Natural killer cell (primary cell): Measurements from ENCODE around the gene TBC1D2B. TPM values are rescaled to one million over a fixed set of nuclear protein-coding genes. Genes with fewer than 3 reads are reported as not detected.
A peak's percentile ranks its signal among the peaks of the same experiment; 100 is the strongest.
"Not testable (repeated sequence)": the region's sequence is repeated elsewhere in the genome, so short reads cannot be mapped to it uniquely, and the experiment has no call there.

Experiments
- ATAC-seq, 3 donors: fragments of 150-1000 bp in 2 of 3; fragments of 200-7000 bp in 1 of 3; cut with Tn5 transposase; 1 replicate in 1 of 3; 2 replicates in 2 of 3; pipeline ENCODE4 v1.10.0; 2021; ENCODE audit warnings: mild to moderate bottlenecking in 2 of 3, moderate library complexity in 2 of 3
- DNase-seq, 2 donors: peaks; one replicate each; pipeline versions ENCODE4 v3.0.0 to v3.0.0-alpha.2; 2013 to 2021; ENCODE audit warnings: mixed read lengths in 1 of 2
- H3K27ac ChIP-seq: one replicate; pipeline ENCODE4 v1.5.1; 2013; ENCODE audit warnings: mild to moderate bottlenecking, low read length
- H3K27me3 ChIP-seq: one replicate; pipeline ENCODE4 v1.6.1; 2013; ENCODE audit warnings: low read length; ENCODE audit not compliant: control insufficient read depth, insufficient read depth
- H3K36me3 ChIP-seq: one replicate; pipeline ENCODE4 v1.6.1; 2013; ENCODE audit warnings: low read length; ENCODE audit not compliant: control insufficient read depth, insufficient read depth
- H3K4me1 ChIP-seq: one replicate; pipeline ENCODE4 v1.6.1; 2013; ENCODE audit warnings: low read length; ENCODE audit not compliant: control insufficient read depth, insufficient read depth
- H3K4me3 ChIP-seq: one replicate; pipeline ENCODE4 v1.5.1; 2013; ENCODE audit warnings: low read length
- H3K9me3 ChIP-seq: one replicate; pipeline ENCODE4 v1.6.1; 2013; ENCODE audit warnings: low read length; ENCODE audit not compliant: control insufficient read depth, insufficient read depth
- H3K27ac Mint-ChIP-seq, 2 donors: one replicate each; pipeline ENCODE4 v1.8.0; 2022; ENCODE audit warnings: mild to moderate bottlenecking in 2 of 2, mixed read lengths in 2 of 2, moderate library complexity in 1 of 2
- H3K27me3 Mint-ChIP-seq, 2 donors: one replicate each; pipeline ENCODE4 v1.8.0; 2022; ENCODE audit warnings: low read depth in 2 of 2, mixed read lengths in 2 of 2
- H3K36me3 Mint-ChIP-seq: one replicate; pipeline ENCODE4 v1.8.0; 2022; ENCODE audit warnings: mixed read lengths
- H3K4me1 Mint-ChIP-seq, 2 donors: one replicate each; pipeline ENCODE4 v1.8.0; 2022; ENCODE audit warnings: mixed read lengths in 2 of 2
- H3K4me3 Mint-ChIP-seq: one replicate; pipeline ENCODE4 v1.8.0; 2022; ENCODE audit warnings: mild to moderate bottlenecking, moderate library complexity, mixed read lengths
- H3K9me3 Mint-ChIP-seq, 2 donors: one replicate each; pipeline ENCODE4 v1.8.0; 2022; ENCODE audit warnings: mixed read lengths in 2 of 2
- WGBS: methylation state at CpG from one replicate; pipeline ENCODE4 v1.1.7; 2013; ENCODE audit warnings: missing lambda C conversion rate; ENCODE audit not compliant: insufficient coverage; 5-methylcytosine and 5-hydroxymethylcytosine counted together
- intact Hi-C: fragments of 100-400 bp; cut with micrococcal nuclease; formaldehyde crosslinking; loops from one replicate; pipeline ENCODE4 v1.14.2; 2022
- total RNA-seq, 4 donors: library from RNA; stranded (reverse); fragments of 120-200 nt in 1 of 4; gene quantifications; one replicate each; pipeline versions ENCODE4 v1.2.3 to v1.2.4, GENCODE V29; 2013 to 2022
- TF ChIP-seq, protein P1 (sequence below): fragments of 200-600 bp; IDR thresholded peaks from one replicate; pipeline ENCODE4 v1.8.0; 2022; ENCODE audit warnings: antibody characterized with exemption

Gene TBC1D2B
- total RNA-seq, 3 donors from 2014 or later (not counting 1 experiment from before 2014, with no cell fraction given), result 54.0 to 83.5 (median 56.7) TPM

DNA sequence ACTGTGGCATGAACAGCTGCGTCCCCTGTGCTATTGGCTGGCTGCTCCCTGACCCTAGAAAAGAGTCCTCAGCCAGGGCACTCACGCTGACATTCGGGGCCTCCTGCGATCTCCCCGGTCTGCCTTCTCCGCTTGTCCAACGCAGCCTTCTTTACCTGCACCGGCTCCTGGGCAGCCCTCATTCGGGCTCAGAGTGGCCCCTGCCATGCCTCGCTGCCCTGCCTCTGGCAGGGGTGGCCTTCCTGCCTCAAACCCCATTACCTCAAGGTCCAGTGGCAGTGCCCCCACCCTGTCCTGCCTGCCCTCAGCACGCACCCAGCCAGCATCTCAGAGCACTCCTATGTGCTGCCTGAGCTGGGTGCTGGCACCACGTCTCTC lies 86.5 kb downstream of the TBC1D2B start:
- 93% methylated on average over 10 of the region's 12 CpGs for WGBS
- Mint-ChIP-seq H3K9me3 (no peaks in the 10 kb centered on the region), H3K27ac (peak overlapping the region in 1 of 2 donors; percentile 49), H3K4me3 (no peak overlapping the region), H3K27me3 (no peaks in the 10 kb centered on the region), H3K36me3 (no peaks in the 10 kb centered on the region), H3K4me1 (peaks cover 4 to 24% of the 10 kb centered on the region in 2 donors)
- H3K27me3 ChIP-seq, result no peaks in the 10 kb centered on the region
- no peak overlapping the region for H3K4me3 ChIP-seq
- H3K27ac ChIP-seq, result no peak overlapping the region
- ATAC-seq, result no peak
- peaks cover 26% of the 10 kb centered on the region for H3K4me1 ChIP-seq
- no peaks in the 10 kb centered on the region for H3K9me3 ChIP-seq
- TF ChIP-seq, protein P1, sequence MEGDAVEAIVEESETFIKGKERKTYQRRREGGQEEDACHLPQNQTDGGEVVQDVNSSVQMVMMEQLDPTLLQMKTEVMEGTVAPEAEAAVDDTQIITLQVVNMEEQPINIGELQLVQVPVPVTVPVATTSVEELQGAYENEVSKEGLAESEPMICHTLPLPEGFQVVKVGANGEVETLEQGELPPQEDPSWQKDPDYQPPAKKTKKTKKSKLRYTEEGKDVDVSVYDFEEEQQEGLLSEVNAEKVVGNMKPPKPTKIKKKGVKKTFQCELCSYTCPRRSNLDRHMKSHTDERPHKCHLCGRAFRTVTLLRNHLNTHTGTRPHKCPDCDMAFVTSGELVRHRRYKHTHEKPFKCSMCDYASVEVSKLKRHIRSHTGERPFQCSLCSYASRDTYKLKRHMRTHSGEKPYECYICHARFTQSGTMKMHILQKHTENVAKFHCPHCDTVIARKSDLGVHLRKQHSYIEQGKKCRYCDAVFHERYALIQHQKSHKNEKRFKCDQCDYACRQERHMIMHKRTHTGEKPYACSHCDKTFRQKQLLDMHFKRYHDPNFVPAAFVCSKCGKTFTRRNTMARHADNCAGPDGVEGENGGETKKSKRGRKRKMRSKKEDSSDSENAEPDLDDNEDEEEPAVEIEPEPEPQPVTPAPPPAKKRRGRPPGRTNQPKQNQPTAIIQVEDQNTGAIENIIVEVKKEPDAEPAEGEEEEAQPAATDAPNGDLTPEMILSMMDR, result no peak
- no peak for DNase-seq
- intact Hi-C loops, result no loop called here
- peaks cover 2% of the 10 kb centered on the region for H3K36me3 ChIP-seq

DNA sequence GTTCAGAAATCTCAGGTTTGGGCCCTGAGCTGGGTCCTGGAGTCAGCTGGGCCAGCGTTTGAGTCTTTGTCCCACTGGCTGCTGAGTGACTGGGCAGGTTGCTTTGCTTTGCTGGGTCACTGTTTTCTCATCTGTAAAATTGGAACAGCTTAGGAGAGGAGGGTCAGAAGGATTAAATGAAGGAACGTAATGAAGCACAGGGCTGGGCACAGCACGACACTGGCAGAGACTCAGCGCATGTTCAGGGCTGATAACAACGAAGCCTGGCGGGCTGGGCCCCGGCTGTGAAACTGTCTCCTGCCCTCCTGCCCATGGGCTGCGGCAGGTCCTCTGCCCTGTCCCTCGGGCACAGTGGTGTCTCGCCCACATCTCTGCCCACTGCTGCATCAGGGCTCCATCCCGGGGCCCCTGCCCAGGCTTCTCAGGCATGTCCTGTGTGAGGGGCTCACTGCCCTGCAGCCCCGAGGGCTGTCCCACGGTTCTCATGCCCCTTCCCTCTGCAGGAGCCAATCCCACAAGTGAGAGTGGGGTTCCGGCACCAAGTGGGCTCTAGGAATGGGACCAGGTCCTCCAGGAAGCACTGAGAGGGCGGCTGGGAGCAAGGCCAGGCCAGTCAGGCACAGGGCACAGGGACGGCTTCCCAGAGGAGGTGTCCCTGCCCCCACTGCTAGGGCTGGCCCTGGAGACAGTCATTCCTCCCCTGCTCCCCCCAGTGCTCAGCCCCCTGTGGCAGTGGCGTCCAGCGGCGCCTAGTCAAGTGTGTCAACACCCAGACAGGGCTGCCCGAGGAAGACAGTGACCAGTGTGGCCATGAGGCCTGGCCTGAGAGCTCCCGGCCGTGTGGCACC lies 88.0 kb downstream of the TBC1D2B start:
- ATAC-seq, result no peak
- Histone ChIP-seq H3K36me3 (peaks cover 2% of the 10 kb centered on the region), H3K4me1 (peaks cover 26% of the 10 kb centered on the region), H3K27me3 (no peaks in the 10 kb centered on the region), H3K4me3 (no peak overlapping the region), H3K27ac (no peak overlapping the region), H3K9me3 (no peaks in the 10 kb centered on the region)
- TF ChIP-seq, protein P1, result no peak
- intact Hi-C loops, result no loop called here
- Mint-ChIP-seq H3K4me3 (no peak overlapping the region), H3K27ac (peak overlapping the region in 1 of 2 donors; percentile 49), H3K9me3 (no peaks in the 10 kb centered on the region), H3K36me3 (no peaks in the 10 kb centered on the region), H3K4me1 (peaks cover 4 to 24% of the 10 kb centered on the region in 2 donors), H3K27me3 (no peaks in the 10 kb centered on the region)
- DNase-seq, result no peak
- 76% methylated on average over 22 of the region's 22 CpGs for WGBS

DNA sequence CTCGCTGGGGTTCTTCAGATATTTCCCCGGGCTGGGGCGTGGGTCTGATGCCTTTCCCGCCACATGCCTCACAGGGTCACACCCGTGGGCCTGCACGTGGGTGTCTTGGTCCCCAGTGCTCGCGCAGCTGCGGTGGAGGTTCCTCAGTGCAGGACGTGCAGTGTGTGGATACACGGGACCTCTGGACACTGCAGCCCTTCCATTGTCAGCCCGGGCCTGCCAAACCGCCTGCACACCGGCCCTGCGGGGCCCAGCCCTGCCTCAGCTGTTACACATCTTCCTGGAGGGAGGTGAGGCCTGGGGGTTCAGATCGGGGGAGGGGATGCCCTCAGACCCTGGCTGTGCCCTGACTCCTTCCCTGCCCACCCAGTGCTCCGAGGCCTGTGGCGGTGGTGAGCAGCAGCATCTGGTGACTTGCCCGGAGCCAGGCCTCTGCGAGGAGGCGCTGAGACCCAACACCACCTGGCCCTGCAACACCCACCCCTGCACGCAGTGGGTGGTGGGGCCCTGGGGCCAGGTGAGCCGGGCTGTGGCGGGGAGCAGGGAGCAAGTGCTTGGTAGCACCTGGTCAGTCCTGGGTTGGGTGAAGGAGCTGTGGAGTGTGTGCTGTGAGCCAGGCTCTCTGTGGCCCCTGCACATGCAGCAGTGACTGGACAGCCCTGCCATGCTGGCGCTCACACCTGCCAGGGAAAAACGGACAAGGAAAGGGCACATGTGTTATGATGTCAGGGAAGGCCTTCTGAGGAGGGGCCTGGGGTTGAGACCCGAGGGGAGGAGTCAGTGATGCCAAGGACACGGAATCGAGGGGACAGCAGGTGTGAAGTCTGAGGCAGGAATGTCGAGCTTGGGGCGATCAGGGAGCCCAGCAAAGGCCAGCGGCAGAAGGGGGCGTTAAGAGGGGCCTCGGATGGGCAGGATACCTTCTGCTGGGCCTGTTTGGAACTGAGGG lies 88.9 kb downstream of the TBC1D2B start:
- Histone ChIP-seq H3K27ac (no peak overlapping the region), H3K4me3 (no peak overlapping the region), H3K9me3 (no peaks in the 10 kb centered on the region), H3K27me3 (no peaks in the 10 kb centered on the region), H3K4me1 (peaks cover 18% of the 10 kb centered on the region), H3K36me3 (no peaks in the 10 kb centered on the region)
- 82% methylated on average over 34 of the region's 34 CpGs for WGBS
- no peak overlapping the region for H3K4me3 Mint-ChIP-seq
- DNase-seq (no peak), ATAC-seq (no peak)
- H3K4me1 Mint-ChIP-seq, result peaks cover 4 to 18% of the 10 kb centered on the region in 2 donors
- intact Hi-C loops, result no loop called here
- no peaks in the 10 kb centered on the region for H3K9me3 Mint-ChIP-seq
- no peak overlapping the region for H3K27ac Mint-ChIP-seq
- no peaks in the 10 kb centered on the region for H3K27me3 Mint-ChIP-seq
- no peaks in the 10 kb centered on the region for H3K36me3 Mint-ChIP-seq
- TF ChIP-seq, protein P1, result no peak

DNA sequence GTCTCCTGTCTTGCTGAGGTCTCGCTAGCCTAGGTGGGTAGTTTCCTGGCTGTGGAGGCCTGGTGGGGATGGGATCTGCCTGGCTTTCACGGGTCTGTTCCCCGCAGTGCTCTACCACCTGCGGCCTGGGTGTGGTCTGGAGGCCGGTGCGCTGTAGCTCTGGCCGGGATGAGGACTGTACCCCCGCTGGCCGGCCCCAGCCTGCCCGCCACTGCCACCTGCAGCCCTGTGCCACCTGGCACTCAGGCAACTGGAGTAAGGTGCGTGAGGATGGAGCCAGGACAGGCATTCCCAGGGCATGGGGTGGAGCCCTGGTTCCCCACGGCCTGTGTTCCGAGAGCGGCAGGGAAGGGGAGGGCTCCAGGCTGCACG lies 89.8 kb downstream of the TBC1D2B start:
- H3K27ac ChIP-seq, H3K9me3 ChIP-seq, H3K27me3 Mint-ChIP-seq, DNase-seq, H3K4me3 ChIP-seq, ATAC-seq, H3K27ac Mint-ChIP-seq, H3K4me3 Mint-ChIP-seq, H3K36me3 Mint-ChIP-seq, H3K9me3 Mint-ChIP-seq, H3K36me3 ChIP-seq, intact Hi-C loops, H3K27me3 ChIP-seq: not testable (repeated sequence)
- peaks cover 13% of the 10 kb centered on the region for H3K4me1 ChIP-seq
- WGBS, result 91% methylated on average over 12 of the region's 15 CpGs
- peaks cover 4 to 13% of the 10 kb centered on the region in 2 donors for H3K4me1 Mint-ChIP-seq
